HG02973 (cell line): Measurements from ENCODE around the gene MMP19.
"Not testable (repeated sequence)": the region's sequence is repeated elsewhere in the genome, so short reads cannot be mapped to it uniquely, and the experiment has no call there.

ENCODE experiments used
- ATAC-seq: cut with Tn5 transposase; IDR thresholded peaks from one replicate; pipeline ENCODE4 v1.9.1; 2021; ENCODE audit warnings: moderate library complexity; ENCODE audit not compliant: unreplicated experiment

Gene MMP19

GRCh38 chr12:55845361-55845760 lies 2.6 kb upstream of the MMP19 start:
- ATAC-seq, result no peak

- ATAC-seq, result no peak
Measured at GRCh38 chr12:55844961-55845360, 2.2 kb upstream of the MMP19 start.

GRCh38 chr12:55843431-55843830 lies 695 bp upstream of the MMP19 start:
- no peak for ATAC-seq

- no peak for ATAC-seq
Measured at GRCh38 chr12:55840581-55841351, 2.0 kb downstream of the MMP19 start.

DNA sequence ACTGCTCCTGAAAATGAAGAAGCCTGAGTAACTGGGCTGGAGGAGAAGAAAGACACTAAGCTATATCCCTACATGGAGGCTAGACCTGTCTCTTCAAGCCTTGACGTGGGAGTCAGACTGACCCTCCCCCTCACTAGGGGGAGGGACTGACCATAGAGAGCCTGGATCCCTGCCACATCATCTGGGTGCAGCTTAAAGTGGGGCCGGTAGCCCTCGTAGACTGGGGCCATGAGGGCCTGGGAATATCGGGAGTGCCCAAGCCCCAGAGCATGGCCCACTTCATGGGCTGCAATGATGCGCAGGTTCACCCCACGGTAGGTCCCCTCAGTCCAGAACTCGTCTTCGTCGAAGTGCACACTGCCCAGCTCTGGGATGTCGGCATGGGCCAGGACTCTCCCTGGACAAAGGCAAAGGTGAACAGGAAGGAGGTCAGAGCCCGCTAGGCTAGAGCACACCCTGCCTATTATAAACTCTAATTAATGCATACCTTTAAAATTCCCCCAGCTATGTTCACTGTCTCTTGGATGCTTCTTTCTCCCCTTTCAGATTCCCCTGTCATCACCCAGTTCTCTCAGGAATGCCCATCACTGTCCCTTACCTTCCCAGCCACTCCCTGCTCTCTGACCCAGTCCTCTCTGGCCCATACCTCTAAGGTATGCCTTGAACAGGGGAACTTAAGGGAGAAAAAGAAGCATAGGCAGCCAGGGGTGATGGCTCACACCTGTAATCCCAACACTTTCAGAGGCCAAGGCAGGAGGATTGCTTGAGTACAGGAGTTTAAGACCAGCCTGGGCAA lies 3.2 kb downstream of the MMP19 start:
- ATAC-seq, result no peak

DNA sequence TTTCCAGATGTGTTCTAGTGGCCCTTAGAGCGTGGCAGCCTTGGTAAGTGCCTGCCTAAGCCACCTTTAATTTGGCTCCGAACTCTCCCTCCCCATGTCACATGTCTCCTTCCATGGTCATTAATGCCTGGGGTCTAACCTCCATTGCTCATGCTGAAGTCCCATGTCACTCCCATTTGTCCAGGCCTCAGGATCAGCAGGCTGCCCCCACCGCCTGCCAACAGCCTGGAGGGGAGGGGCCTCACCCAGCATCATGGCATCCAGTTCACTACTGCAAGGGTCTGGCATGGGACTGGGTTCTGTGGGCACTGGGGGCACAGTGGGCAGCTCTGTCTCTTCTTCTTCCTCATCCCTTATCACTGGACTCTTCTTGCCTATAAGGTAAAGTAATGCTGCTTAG lies 4.4 kb downstream of the MMP19 start:
- ATAC-seq, result no peak

DNA sequence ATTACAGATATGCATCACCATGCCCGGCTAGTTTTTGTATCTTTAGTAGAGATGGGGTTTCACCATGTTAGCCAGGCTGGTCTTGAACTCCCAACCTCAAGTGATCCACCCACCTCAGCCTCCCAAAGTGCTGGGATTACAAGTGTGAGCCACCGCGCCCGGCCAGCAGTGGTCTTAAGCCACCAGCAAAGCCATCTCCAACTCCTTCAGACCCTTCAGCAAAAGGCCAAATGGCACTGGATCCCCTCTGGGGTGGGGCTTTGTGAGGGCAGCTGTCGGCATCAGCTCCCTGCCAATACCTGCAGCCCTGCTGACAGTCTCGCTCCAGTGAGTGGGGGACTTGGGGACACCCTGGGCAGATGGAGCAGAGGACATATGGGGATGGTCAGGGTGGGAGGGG lies 8.3 kb downstream of the MMP19 start:
- not testable (repeated sequence) for ATAC-seq

GRCh38 chr12:55833056-55833455 lies 9.7 kb downstream of the MMP19 start:
- ATAC-seq, result no peak

DNA sequence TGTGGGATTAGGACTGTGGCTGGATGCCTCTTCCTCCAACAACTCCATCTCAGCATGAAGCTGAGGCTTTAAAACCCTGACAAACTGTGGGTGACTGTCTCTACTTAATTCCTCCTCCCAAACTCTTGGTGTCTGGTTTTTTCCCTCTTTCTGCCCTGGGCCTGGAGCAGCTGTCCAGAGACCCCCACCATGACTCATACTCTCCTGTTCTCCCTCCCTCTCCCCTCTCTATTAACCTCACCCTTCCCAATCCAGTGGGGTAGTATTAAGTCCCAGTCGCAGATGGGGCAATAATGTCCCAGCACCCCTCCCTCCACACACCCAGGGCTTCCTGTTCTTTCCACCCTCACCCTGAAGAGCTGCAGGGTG lies 11.3 kb downstream of the MMP19 start:
- ATAC-seq, result no peak

- ATAC-seq, result no peak
Measured at GRCh38 chr12:55830601-55831446, 11.9 kb downstream of the MMP19 start.

- ATAC-seq, result peak; percentile 14
Measured at GRCh38 chr12:55829967-55830600, 12.7 kb downstream of the MMP19 start.

- no peak for ATAC-seq
Measured at GRCh38 chr12:55828357-55828756, 14.4 kb downstream of the MMP19 start.

DNA sequence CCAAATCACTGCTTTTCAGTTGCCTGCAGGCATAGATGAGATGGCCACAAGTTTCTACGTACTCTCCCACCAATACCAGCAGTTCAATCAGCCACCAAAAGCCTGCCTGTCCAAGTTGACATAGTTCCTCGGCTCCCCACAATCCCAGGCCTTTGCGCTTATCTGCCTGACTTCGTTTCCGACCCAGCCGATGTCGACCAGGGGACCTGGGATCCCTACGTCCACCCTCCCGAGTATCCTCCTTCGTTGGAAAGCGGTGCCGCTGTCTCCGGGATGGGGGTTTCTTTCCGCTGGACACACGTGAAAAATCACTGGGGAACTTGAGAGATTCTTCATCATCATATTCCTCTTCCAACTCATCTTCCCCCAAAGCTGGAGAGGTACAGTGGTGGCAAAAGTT lies 14.9 kb downstream of the MMP19 start:
- ATAC-seq, result no peak

GRCh38 chr12:55824726-55825125 lies 18.0 kb downstream of the MMP19 start:
- ATAC-seq, result no peak

GRCh38 chr12:55823419-55823818 lies 19.3 kb downstream of the MMP19 start:
- ATAC-seq, result no peak

GRCh38 chr12:55822228-55822627 lies 20.5 kb downstream of the MMP19 start:
- no peak for ATAC-seq

GRCh38 chr12:55820679-55821078 lies 22.1 kb downstream of the MMP19 start:
- ATAC-seq, result no peak

- no peak for ATAC-seq
Measured at GRCh38 chr12:55818886-55819285, 23.9 kb downstream of the MMP19 start.

DNA sequence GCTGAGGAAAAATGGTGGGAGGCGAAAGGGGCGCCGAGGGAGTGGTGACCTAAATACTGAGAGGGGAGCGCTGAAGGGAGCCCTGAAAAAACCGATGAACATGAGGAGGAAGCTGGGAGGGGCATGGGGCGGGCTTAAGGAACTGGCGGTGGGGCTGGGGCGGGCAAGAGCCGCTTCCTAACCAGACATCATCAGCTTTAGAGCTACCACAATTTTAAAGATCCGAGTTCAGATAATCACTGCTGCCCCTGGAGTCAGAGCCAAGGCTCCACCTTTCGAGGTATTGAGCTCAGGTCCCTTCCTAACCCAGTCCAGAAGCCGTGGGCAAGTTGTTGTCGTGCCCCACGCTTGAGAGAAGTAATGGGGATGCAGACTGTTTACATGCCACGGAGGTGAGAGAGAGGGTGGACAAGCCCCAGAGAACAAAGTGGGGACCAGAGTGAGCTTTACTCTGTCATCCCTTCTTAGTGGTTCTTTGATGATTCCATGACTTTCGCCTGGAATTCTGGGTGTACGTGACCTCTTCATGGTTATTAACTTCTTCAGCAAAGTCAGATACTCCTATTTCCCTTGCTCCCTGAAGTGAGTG lies 24.5 kb downstream of the MMP19 start:
- ATAC-seq, result peak; percentile 29

DNA sequence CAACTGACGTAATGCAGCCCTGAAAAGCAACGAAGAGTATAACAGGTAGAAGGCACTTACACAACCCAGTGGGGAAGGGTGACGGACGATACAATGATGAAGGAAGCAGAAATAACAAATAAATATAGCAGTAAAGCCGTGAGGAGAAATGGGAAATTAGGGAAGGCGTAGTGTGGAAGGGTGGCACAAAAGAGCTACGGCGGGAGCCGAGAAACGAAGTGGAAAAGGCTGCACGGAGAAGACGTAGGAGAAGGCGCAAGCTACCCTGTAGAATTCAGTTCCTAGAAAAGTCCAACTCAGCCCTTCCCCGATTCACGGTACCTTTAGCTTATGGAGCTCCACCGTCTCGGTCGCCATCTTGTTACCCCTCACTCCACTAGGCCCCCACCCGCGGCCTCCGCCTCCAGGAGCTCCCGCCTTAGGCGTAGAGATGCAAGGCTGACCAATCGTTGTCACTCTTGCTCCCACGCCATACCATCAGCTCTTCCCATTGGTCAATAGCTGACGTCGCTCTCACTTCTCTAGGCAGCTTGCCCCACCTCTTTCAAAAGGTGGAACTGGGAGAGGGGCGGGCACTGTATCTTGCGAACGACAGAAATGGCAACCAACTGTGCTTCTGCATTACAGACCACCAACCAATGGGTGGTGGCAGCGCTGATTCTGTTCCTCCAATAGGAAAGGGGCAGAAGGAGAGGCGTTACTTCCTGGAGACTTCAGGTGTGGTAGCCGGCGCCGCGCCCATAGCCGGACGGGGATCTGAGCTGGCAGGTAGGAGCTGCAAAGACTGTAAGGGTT lies 25.2 kb downstream of the MMP19 start, which contains the start of the genes ORMDL2 and SARNP:
TSS of gene ORMDL2 (plus strand) at position 697 of the 795 bp plus-strand sequence. CDS start 959 bp downstream, outside the sequence.
TSS of gene SARNP (minus strand) at position 380 of the 795 bp plus-strand sequence. CDS start at position 357, 23 bp downstream.
- ATAC-seq, result peak; percentile 96
